IMR-90 (cell line): ENCODE data around the gene NUDT3. TPM values are rescaled to one million over a fixed set of nuclear protein-coding genes. Genes with fewer than 3 reads are reported as not detected.

ENCODE experiments used
- ATAC-seq: fragments of 200-7000 bp; cut with Tn5 transposase; 2 replicates; pipeline ENCODE4 v1.9.1; 2020; ENCODE audit warnings: low read depth, mild to moderate bottlenecking, moderate library complexity
- BruUV-seq: library from RNA; stranded (reverse); fragments of 400-500 nt; replicated peaks from 2 replicates; lab custom pipeline; 2021; lab: Mats Ljungman, UMichigan
- CTCF ChIA-PET: fragments of 300-600 bp; formaldehyde crosslinking; extraction: SDS; loops from one replicate; lab custom pipeline; 2021; ENCODE audit warnings: antibody characterized with exemption; lab: Yijun Ruan, JAX
- POLR2A ChIA-PET: fragments of 300-600 bp; sonication (Branson Sonifier 250); formaldehyde crosslinking; loops from one replicate; lab custom pipeline; 2022; ENCODE audit warnings: antibody characterized with exemption; ENCODE audit not compliant: unreplicated experiment; lab: Charles Lee
- DNase-seq: peaks from one replicate; pipeline ENCODE4 v3.0.0; 2013
- H2AFZ ChIP-seq: replicated peaks from 2 replicates; pipeline ENCODE3; 2013; ENCODE audit warnings: low read length, mild to moderate bottlenecking; ENCODE audit not compliant: poor library complexity
- H2AK5ac ChIP-seq: 2 replicates; pipeline ENCODE4 v1.6.1; 2013; ENCODE audit warnings: low read depth, low read length, inconsistent platforms
- H2AK9ac ChIP-seq: replicated peaks from 2 replicates; pipeline ENCODE3; 2013; ENCODE audit warnings: mild to moderate bottlenecking, low read depth, low read length, moderate library complexity; ENCODE audit not compliant: poor library complexity
- H2BK120ac ChIP-seq: 2 replicates; pipeline ENCODE4 v1.6.1; 2013; ENCODE audit warnings: low read depth, low read length, inconsistent platforms
- H2BK15ac ChIP-seq: 3 replicates; pipeline ENCODE4 v1.6.1; 2013; ENCODE audit warnings: low read depth, low read length, inconsistent platforms
- H2BK20ac ChIP-seq: 2 replicates; pipeline ENCODE4 v1.6.1; 2013; ENCODE audit warnings: low read depth, mild to moderate bottlenecking, inconsistent platforms, low read length, moderate library complexity
- H2BK5ac ChIP-seq: 2 replicates; pipeline ENCODE4 v1.6.1; 2013; ENCODE audit warnings: mild to moderate bottlenecking, low read depth, low read length, inconsistent platforms; ENCODE audit not compliant: poor library complexity, severe bottlenecking
- H3K14ac ChIP-seq: replicated peaks from 2 replicates; pipeline ENCODE4 v1.6.1; 2013; ENCODE audit warnings: low read depth, low read length, inconsistent platforms
- H3K18ac ChIP-seq: 2 replicates; pipeline ENCODE4 v1.6.1; 2013; ENCODE audit warnings: low read depth, low read length, control low read depth
- H3K23ac ChIP-seq: 2 replicates; pipeline ENCODE4 v1.6.1; 2013; ENCODE audit warnings: low read depth, low read length, inconsistent platforms
- H3K27ac ChIP-seq: 2 replicates; pipeline ENCODE4 v1.5.1; 2013; ENCODE audit warnings: mild to moderate bottlenecking, control low read depth, low read length; ENCODE audit not compliant: insufficient read depth
- H3K27me3 ChIP-seq: 2 replicates; pipeline ENCODE4 v1.6.1; 2013; ENCODE audit warnings: low read length; ENCODE audit not compliant: control insufficient read depth, insufficient read depth
- H3K36me3 ChIP-seq: 2 replicates; pipeline ENCODE4 v1.6.1; 2013; ENCODE audit warnings: low read length, mixed read lengths; ENCODE audit not compliant: control insufficient read depth, insufficient read depth
- H3K4ac ChIP-seq: 2 replicates; pipeline ENCODE4 v1.6.1; 2013; ENCODE audit warnings: low read depth, low read length, inconsistent platforms
- H3K4me1 ChIP-seq: 2 replicates; pipeline ENCODE4 v1.6.1; 2013; ENCODE audit warnings: low read length, mixed read lengths; ENCODE audit not compliant: control insufficient read depth, insufficient read depth
- H3K4me2 ChIP-seq: 2 replicates; pipeline ENCODE4 v1.6.1; 2013; ENCODE audit warnings: low read depth, mild to moderate bottlenecking, control low read depth, low read length, moderate library complexity
- H3K4me3 ChIP-seq: 2 replicates; pipeline ENCODE4 v1.5.1; 2013; ENCODE audit warnings: low read depth, mild to moderate bottlenecking, control low read depth, low read length, moderate library complexity; ENCODE audit not compliant: insufficient read depth
- H3K56ac ChIP-seq: 2 replicates; pipeline ENCODE4 v1.6.1; 2013; ENCODE audit warnings: low read length, inconsistent platforms; ENCODE audit not compliant: insufficient read depth; ENCODE audit errors: extremely low read depth
- H3K79me1 ChIP-seq, 2 experiments: 2 replicates each; pipeline ENCODE4 v1.6.1; 2013; ENCODE audit warnings: low read length in 2 of 2, inconsistent platforms in 1 of 2, low read depth in 1 of 2
- H3K9ac ChIP-seq: 2 replicates; pipeline ENCODE4 v1.6.1; 2013; ENCODE audit warnings: low read depth, low read length, control low read depth
- H3K9me1 ChIP-seq: 2 replicates; pipeline ENCODE4 v1.6.1; 2013; ENCODE audit warnings: low read length, inconsistent platforms; ENCODE audit not compliant: insufficient read depth
- H3K9me3 ChIP-seq: 2 replicates; pipeline ENCODE4 v1.6.1; 2013; ENCODE audit warnings: low read length; ENCODE audit not compliant: control insufficient read depth, insufficient read depth
- H4K20me1 ChIP-seq: 2 replicates; pipeline ENCODE4 v1.6.1; 2013; ENCODE audit warnings: low read length, inconsistent platforms; ENCODE audit not compliant: insufficient read depth
- H4K5ac ChIP-seq: 2 replicates; pipeline ENCODE4 v1.6.1; 2013; ENCODE audit warnings: mild to moderate bottlenecking, low read depth, low read length, control low read depth
- H4K8ac ChIP-seq, 2 experiments: 2 replicates each; pipeline ENCODE4 v1.6.1; 2013; ENCODE audit warnings: low read depth in 2 of 2, low read length in 2 of 2, control low read depth in 1 of 2, inconsistent platforms in 1 of 2
- H4K91ac ChIP-seq: 2 replicates; pipeline ENCODE4 v1.6.1; 2013; ENCODE audit warnings: low read depth, low read length, inconsistent platforms; ENCODE audit not compliant: insufficient read depth
- BHLHE40 ChIP-seq: fragments of 150-350 bp; IDR thresholded peaks from 2 replicates; pipeline ENCODE4 v1.6.1; 2016; ENCODE audit warnings: mild to moderate bottlenecking, low read depth, low read length
- CTCF ChIP-seq: conservative IDR thresholded peaks from 2 replicates; pipeline ENCODE4 v1.5.1; 2012; ENCODE audit warnings: mild to moderate bottlenecking, low read depth, low read length, improper control_type of control experiment
- MAZ ChIP-seq: IDR thresholded peaks from 2 replicates; pipeline ENCODE4 v1.6.1; 2012; ENCODE audit warnings: low read depth, mild to moderate bottlenecking, low read length, improper control_type of control experiment, moderate library complexity, borderline replicate concordance
- POLR2A ChIP-seq: IDR thresholded peaks from 2 replicates; pipeline ENCODE4 v1.6.1; 2012; ENCODE audit warnings: mild to moderate bottlenecking, low read depth, low read length
- RFX5 ChIP-seq: IDR thresholded peaks from 2 replicates; pipeline ENCODE4 v1.8.0; 2012; ENCODE audit warnings: low read depth, mild to moderate bottlenecking, low read length, moderate library complexity
- SMC3 ChIP-seq: fragments of 150-350 bp; IDR thresholded peaks from 2 replicates; pipeline ENCODE4 v1.6.1; 2016; ENCODE audit warnings: low read depth, mild to moderate bottlenecking, antibody characterized with exemption, low read length, moderate library complexity
- WGBS, 2 experiments: methylation state at CpG; one replicate each; pipeline versions ENCODE4 v1.1.5 to v1.1.7; 2013; ENCODE audit warnings: missing lambda C conversion rate in 2 of 2; ENCODE audit not compliant: insufficient read length in 1 of 2; ENCODE audit errors: extremely low coverage in 2 of 2; 5-methylcytosine and 5-hydroxymethylcytosine counted together
- dilution Hi-C: fragments of 300-500 bp; cut with HindIII; formaldehyde crosslinking; loops from one replicate; pipeline ENCODE4 v1.14.3; 2018; ENCODE audit warnings: low sequenced_read_pairs; ENCODE audit not compliant: unreplicated experiment
- in situ Hi-C: fragments of 300-500 bp; cut with MboI; formaldehyde crosslinking; loops from 3 replicates; pipeline ENCODE4 v1.14.3; 2019; ENCODE audit warnings: low sequenced_read_pairs, inconsistent platforms, mixed read lengths
- intact Hi-C: fragments of 100-400 bp; cut with micrococcal nuclease; formaldehyde crosslinking; loops from 2 replicates; pipeline ENCODE4 v1.10.0; 2022
- polyA plus RNA-seq, 3 experiments: library from polyadenylated mRNA; depleted of rRNA; stranded (reverse); fragments of >200 nt; gene quantifications; 2 replicates each; pipeline ENCODE4 v1.2.3, GENCODE V29; 2012; ENCODE audit warnings: low replicate concordance in 1 of 3
- total RNA-seq: library from RNA; depleted of rRNA; stranded (reverse); fragments of >200 nt; gene quantifications from 2 replicates; pipeline ENCODE4 v1.2.3, GENCODE V29; 2012

NUDT3 gene
- total and polyA plus RNA-seq, 2 of the 4 experiments (the other 2 are of a cell fraction) = 10.1 to 17.2 TPM

- Histone ChIP-seq H3K9me3 (no peaks in the 10 kb centered on the region; the same call in 1 of the 2 replicates), H2BK15ac (no peak overlapping the region), H2BK20ac (no peak overlapping the region), H2AK5ac (no peak overlapping the region), H2AK9ac (no peak overlapping the region), H2AFZ (no peak overlapping the region), H4K8ac (no peak overlapping the region), H3K27me3 (peaks cover 9% of the 10 kb centered on the region), H3K9me1 (no peaks in the 10 kb centered on the region), H3K4me1 (no peaks in the 10 kb centered on the region), H4K91ac (no peak overlapping the region), H3K4me3 (no peak overlapping the region), H3K9ac (no peak overlapping the region), H3K56ac (no peak overlapping the region), H3K23ac (no peak overlapping the region), H2BK5ac (no peak overlapping the region), H2BK120ac (no peak overlapping the region), H3K36me3 (no peaks in the 10 kb centered on the region), H3K79me1 (no peaks in the 10 kb centered on the region), H3K18ac (no peak overlapping the region), H3K4ac (no peak overlapping the region), H3K27ac (no peak overlapping the region), H4K5ac (no peak overlapping the region), H4K20me1 (no peaks in the 10 kb centered on the region), H3K4me2 (no peak overlapping the region), H3K14ac (no peak overlapping the region)
- dilution Hi-C loops = no loop called here
- ChIA-PET POLR2A (no interaction called here), CTCF (no interaction called here)
- ATAC-seq (no peak), DNase-seq (no peak)
- intact Hi-C loops = no loop called here
- in situ Hi-C loops = no loop called here
- TF ChIP-seq BHLHE40 = no peak
- no peak for TF ChIP-seq CTCF
- TF ChIP-seq MAZ = no peak
- TF ChIP-seq SMC3 = no peak
- no peak for TF ChIP-seq RFX5
- no peak for TF ChIP-seq POLR2A
- WGBS, 2 experiments = no CpG with 5 or more reads among the region's 38 CpGs
- BruUV-seq = no TSS peak
These were observed 44.6 kb upstream of the NUDT3 start for GRCh38 chr6:34436803-34437643.
